GM19238 (cell line): ENCODE data around the gene ZFHX3.

Source experiments
- DNase-seq: peaks from one replicate; pipeline ENCODE4 v3.0.0; 2011; ENCODE audit warnings: low spot score; ENCODE audit not compliant: insufficient read length

The ZFHX3 gene

GRCh38 chr16:72978212-72978611 lies 69.7 kb downstream of the ZFHX3 start:
- no peak for DNase-seq

GRCh38 chr16:72977127-72977526 lies 70.8 kb downstream of the ZFHX3 start:
- DNase-seq = no peak

GRCh38 chr16:72976438-72977064 lies 71.4 kb downstream of the ZFHX3 start:
- DNase-seq = no peak

GRCh38 chr16:72975809-72976437 lies 72.0 kb downstream of the ZFHX3 start:
- DNase-seq = no peak

GRCh38 chr16:72974142-72974769 lies 73.7 kb downstream of the ZFHX3 start:
- DNase-seq = no peak

- no peak for DNase-seq
Observed at GRCh38 chr16:72972878-72973571, 74.9 kb downstream of the ZFHX3 start.

GRCh38 chr16:72971370-72971769 lies 76.6 kb downstream of the ZFHX3 start:
- DNase-seq = no peak

- no peak for DNase-seq
Observed at GRCh38 chr16:72970656-72971055, 77.3 kb downstream of the ZFHX3 start.

- DNase-seq = no peak
Observed at GRCh38 chr16:72969812-72970211, 78.1 kb downstream of the ZFHX3 start.

GRCh38 chr16:72969146-72969545 lies 78.8 kb downstream of the ZFHX3 start:
- DNase-seq = no peak

GRCh38 chr16:72967941-72968340 lies 80.0 kb downstream of the ZFHX3 start:
- no peak for DNase-seq

- DNase-seq = no peak
Observed at GRCh38 chr16:72963533-72964315, 84.2 kb downstream of the ZFHX3 start.

- no peak for DNase-seq
Observed at GRCh38 chr16:72962347-72962746, 85.6 kb downstream of the ZFHX3 start.

- no peak for DNase-seq
Observed at GRCh38 chr16:72961863-72962262, 86.1 kb downstream of the ZFHX3 start.

- DNase-seq = no peak
Observed at GRCh38 chr16:72961115-72961832, 86.7 kb downstream of the ZFHX3 start.

GRCh38 chr16:72960101-72960500 lies 87.8 kb downstream of the ZFHX3 start:
- DNase-seq = no peak

GRCh38 chr16:72959301-72959996 lies 88.5 kb downstream of the ZFHX3 start:
- no peak for DNase-seq

GRCh38 chr16:72958522-72959076 lies 89.3 kb downstream of the ZFHX3 start:
- no peak for DNase-seq

- DNase-seq = no peak
Observed at GRCh38 chr16:72957303-72958277, 90.3 kb downstream of the ZFHX3 start.
